Measurements from ENCODE around the gene UGCG. TPM values are rescaled to one million over a fixed set of nuclear protein-coding genes. Genes with fewer than 3 reads are reported as not detected.

The UGCG gene
- total and polyA plus RNA-seq, 9 of the 15 experiments (the other 6 are each of a cell fraction or from before 2014, with no cell fraction given) = 20.0 to 40.3 (median 29.2) TPM

- TF ChIP-seq MNT (conservative IDR thresholded peaks at IDR 0.05) = peak in 1 of 2 experiments; percentile 36; a peak in 2 of 4 replicates
- no peak for TF ChIP-seq HMG20A (CRISPR knock-in tag; conservative IDR thresholded peaks at IDR 0.05)
- TF ChIP-seq SMAD3 (CRISPR knock-in tag; conservative IDR thresholded peaks at IDR 0.05) = no peak; the same call in 1 of the 2 replicates
- no peak for TF ChIP-seq KDM4B (IDR thresholded peaks at IDR 0.05; ENCODE audit: borderline replicate concordance in 2 of 2, low read depth in 1 of 2)
- TF ChIP-seq L3MBTL2 (IDR thresholded peaks at IDR 0.05) = peak; percentile 54
- TF ChIP-seq PML (IDR thresholded peaks at IDR 0.05; ENCODE audit: low read length) = peak; percentile 82; the same call in 1 of the 2 replicates
- TF ChIP-seq ZKSCAN3 (CRISPR knock-in tag; IDR thresholded peaks at IDR 0.05) = no peak
- peak; percentile 29 for TF ChIP-seq MEIS2 (IDR thresholded peaks at IDR 0.05; ENCODE audit: partially characterized antibody)
- TF ChIP-seq DMBX1 (CRISPR knock-in tag; IDR thresholded peaks at IDR 0.05; ENCODE audit: borderline replicate concordance) = peak; percentile 41; the same call in 1 of the 2 replicates
- TF ChIP-seq SLC30A9 (CRISPR knock-in tag; IDR thresholded peaks at IDR 0.05) = no peak
- peak; percentile 49; the same call in 1 of the 2 replicates for TF ChIP-seq TOE1 (IDR thresholded peaks at IDR 0.05; ENCODE audit: borderline replicate concordance)
- TF ChIP-seq TOE1 (CRISPR knock-in tag; IDR thresholded peaks at IDR 0.05; ENCODE audit: borderline replicate concordance, low read depth) = no peak
- peak; percentile 51 for TF ChIP-seq PHF20 (IDR thresholded peaks at IDR 0.05; ENCODE audit: partially characterized antibody)
- no peak for TF ChIP-seq ZNF449 (CRISPR knock-in tag; IDR thresholded peaks at IDR 0.05)
- TF ChIP-seq KLF10 (CRISPR knock-in tag; IDR thresholded peaks at IDR 0.05) = no peak
- TF ChIP-seq ZNF511 (CRISPR knock-in tag; IDR thresholded peaks at IDR 0.05) = no peak
- TF ChIP-seq MLLT1 (IDR thresholded peaks at IDR 0.05) = 0 out of 4 replicates have a peak, but pooled peaks of 1 of the 2 experiments have one; percentile 21
- TF ChIP-seq BHLHE40 (IDR thresholded peaks at IDR 0.05; ENCODE audit: low read length) = 0 out of 2 replicates have a peak, but pooled peaks have one; percentile 5
- no peak for TF ChIP-seq HNRNPK (IDR thresholded peaks at IDR 0.05; ENCODE audit: low read depth, low read length, poor library complexity, severe bottlenecking)
- peak; percentile 89; the same call in 1 of the 2 replicates for TF ChIP-seq MTA3 (IDR thresholded peaks at IDR 0.05; ENCODE audit: borderline replicate concordance)
- TF ChIP-seq CBFA2T2 (conservative IDR thresholded peaks at IDR 0.05) = no peak
- no peak for TF ChIP-seq MIER1 (IDR thresholded peaks at IDR 0.05; ENCODE audit: low read depth)
Observed at GRCh38 chr9:111895996-111896941, at the start of gene UGCG (continued).
